ENCODE data around the gene ACAP2.

DNA sequence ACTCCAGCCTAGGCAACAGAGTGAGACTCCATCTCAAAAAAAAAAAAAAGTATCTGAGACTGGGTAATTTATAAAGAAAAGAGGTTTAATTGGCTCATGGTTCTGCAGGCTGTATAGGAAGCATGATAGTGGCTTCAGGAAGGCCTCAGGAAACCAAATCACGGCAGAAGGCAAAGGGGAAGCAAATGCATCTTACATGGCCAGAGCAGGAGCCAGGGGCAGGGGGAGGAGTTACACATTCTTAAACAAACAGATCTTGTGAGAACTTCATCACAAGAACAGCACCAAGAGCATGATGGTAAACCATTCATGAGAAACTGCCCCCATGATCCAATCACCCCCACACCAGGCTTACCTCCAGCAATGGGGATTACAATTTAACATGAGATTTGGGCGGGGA lies 37.2 kb downstream of the ACAP2 start:
- TF ChIP-seq, protein P1, sequence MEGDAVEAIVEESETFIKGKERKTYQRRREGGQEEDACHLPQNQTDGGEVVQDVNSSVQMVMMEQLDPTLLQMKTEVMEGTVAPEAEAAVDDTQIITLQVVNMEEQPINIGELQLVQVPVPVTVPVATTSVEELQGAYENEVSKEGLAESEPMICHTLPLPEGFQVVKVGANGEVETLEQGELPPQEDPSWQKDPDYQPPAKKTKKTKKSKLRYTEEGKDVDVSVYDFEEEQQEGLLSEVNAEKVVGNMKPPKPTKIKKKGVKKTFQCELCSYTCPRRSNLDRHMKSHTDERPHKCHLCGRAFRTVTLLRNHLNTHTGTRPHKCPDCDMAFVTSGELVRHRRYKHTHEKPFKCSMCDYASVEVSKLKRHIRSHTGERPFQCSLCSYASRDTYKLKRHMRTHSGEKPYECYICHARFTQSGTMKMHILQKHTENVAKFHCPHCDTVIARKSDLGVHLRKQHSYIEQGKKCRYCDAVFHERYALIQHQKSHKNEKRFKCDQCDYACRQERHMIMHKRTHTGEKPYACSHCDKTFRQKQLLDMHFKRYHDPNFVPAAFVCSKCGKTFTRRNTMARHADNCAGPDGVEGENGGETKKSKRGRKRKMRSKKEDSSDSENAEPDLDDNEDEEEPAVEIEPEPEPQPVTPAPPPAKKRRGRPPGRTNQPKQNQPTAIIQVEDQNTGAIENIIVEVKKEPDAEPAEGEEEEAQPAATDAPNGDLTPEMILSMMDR (conservative IDR thresholded peaks at IDR 0.05) = no peak
- no peak for TF ChIP-seq ZFX (IDR thresholded peaks at IDR 0.05)
